DND-41 (cell line): ENCODE measurements around the gene CD69.

Experiments used
- ATAC-seq: fragments of 200-7000 bp; cut with Tn5 transposase; 3 replicates; pipeline ENCODE4 v1.9.1; 2021; ENCODE audit warnings: low read depth; ENCODE audit not compliant: insufficient read depth
- DNase-seq: peaks from one replicate; pipeline ENCODE4 v3.0.0-alpha.2; 2020
- H2AFZ ChIP-seq: 2 replicates; pipeline ENCODE4 v1.6.0; 2012; ENCODE audit warnings: low read depth, low read length
- H3K27ac ChIP-seq: 2 replicates; pipeline ENCODE4 v1.5.1; 2012; ENCODE audit warnings: low read length, inconsistent platforms
- H3K27me3 ChIP-seq: fragments of 200-600 bp; sonication (generic); 2 replicates; pipeline ENCODE4 v1.6.0; 2012; ENCODE audit warnings: low read length, mild to moderate bottlenecking, inconsistent platforms; ENCODE audit not compliant: insufficient read depth, poor library complexity
- H3K36me3 ChIP-seq: 2 replicates; pipeline ENCODE4 v1.5.1; 2012; ENCODE audit warnings: low read length, inconsistent platforms; ENCODE audit not compliant: insufficient read depth
- H3K4me1 ChIP-seq: 2 replicates; pipeline ENCODE4 v1.5.1; 2012; ENCODE audit warnings: mild to moderate bottlenecking, low read length; ENCODE audit not compliant: insufficient read depth
- H3K4me2 ChIP-seq: 2 replicates; pipeline ENCODE4 v1.6.0; 2012; ENCODE audit warnings: mild to moderate bottlenecking, moderate library complexity, low read length, inconsistent platforms; ENCODE audit not compliant: insufficient read depth
- H3K4me3 ChIP-seq, 2 experiments: fragments of 200-600 bp in 1 of 2; shearing (Covaris generic) in 1 of 2; 2 replicates each; pipeline ENCODE4 v1.5.1; 2012 to 2016; ENCODE audit warnings: inconsistent platforms in 2 of 2, low read length in 2 of 2, mild to moderate bottlenecking in 2 of 2, low read depth in 1 of 2, moderate library complexity in 1 of 2
- H3K79me2 ChIP-seq: 2 replicates; pipeline ENCODE4 v1.6.0; 2012; ENCODE audit warnings: low read length, inconsistent platforms; ENCODE audit not compliant: insufficient read depth
- H3K9ac ChIP-seq: 2 replicates; pipeline ENCODE4 v1.6.0; 2012; ENCODE audit warnings: low read depth, mild to moderate bottlenecking, inconsistent platforms, low read length, moderate library complexity
- H3K9me3 ChIP-seq: 2 replicates; pipeline ENCODE4 v1.5.1; 2012; ENCODE audit warnings: low read length, moderate library complexity, mild to moderate bottlenecking, inconsistent platforms; ENCODE audit not compliant: insufficient read depth, severe bottlenecking
- H4K20me1 ChIP-seq: 2 replicates; pipeline ENCODE4 v1.6.0; 2012; ENCODE audit warnings: low read length; ENCODE audit not compliant: insufficient read depth
- EZH2 ChIP-seq: IDR thresholded peaks from 3 replicates; pipeline ENCODE4 v1.6.1; 2012; ENCODE audit warnings: borderline replicate concordance, low read depth, mild to moderate bottlenecking, moderate library complexity, low read length, inconsistent platforms; ENCODE audit not compliant: severe bottlenecking
- TF ChIP-seq, protein P1 (sequence below): IDR thresholded peaks from 2 replicates; pipeline ENCODE4 v1.5.1; 2012; ENCODE audit warnings: borderline replicate concordance, low read length, moderate library complexity, mild to moderate bottlenecking; ENCODE audit not compliant: poor library complexity, severe bottlenecking; ENCODE audit errors: extremely low read depth

Gene CD69

DNA sequence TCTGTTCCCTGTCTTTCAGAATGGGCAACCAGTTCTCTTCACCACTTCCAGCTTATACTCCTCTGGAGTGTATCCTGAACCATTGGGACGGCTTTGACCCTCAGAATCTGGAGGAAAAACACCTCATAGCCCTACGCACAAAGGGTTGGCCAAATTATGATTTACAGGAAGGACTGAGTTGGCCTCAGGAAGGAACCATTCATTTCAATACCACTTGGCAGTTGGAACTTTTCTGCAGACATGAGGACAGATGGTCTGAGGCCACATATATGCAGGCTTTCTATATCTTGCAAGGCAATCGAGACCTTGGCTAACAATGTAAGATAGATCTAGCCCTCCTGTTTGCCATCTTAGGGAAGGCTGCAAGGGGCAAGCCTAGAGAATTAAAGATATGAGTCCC lies 51.8 kb downstream of the CD69 start:
- H3K9ac ChIP-seq: no peak overlapping the region
- H2AFZ ChIP-seq: peak overlapping the region; percentile 2; the same call in 1 of the 2 replicates
- H3K79me2 ChIP-seq: no peaks in the 10 kb centered on the region
- DNase-seq (no peak), ATAC-seq (no peak)
- no peaks in the 10 kb centered on the region for H3K36me3 ChIP-seq
- no peaks in the 10 kb centered on the region for H3K27me3 ChIP-seq
- no peaks in the 10 kb centered on the region for H4K20me1 ChIP-seq
- TF ChIP-seq, protein P1, sequence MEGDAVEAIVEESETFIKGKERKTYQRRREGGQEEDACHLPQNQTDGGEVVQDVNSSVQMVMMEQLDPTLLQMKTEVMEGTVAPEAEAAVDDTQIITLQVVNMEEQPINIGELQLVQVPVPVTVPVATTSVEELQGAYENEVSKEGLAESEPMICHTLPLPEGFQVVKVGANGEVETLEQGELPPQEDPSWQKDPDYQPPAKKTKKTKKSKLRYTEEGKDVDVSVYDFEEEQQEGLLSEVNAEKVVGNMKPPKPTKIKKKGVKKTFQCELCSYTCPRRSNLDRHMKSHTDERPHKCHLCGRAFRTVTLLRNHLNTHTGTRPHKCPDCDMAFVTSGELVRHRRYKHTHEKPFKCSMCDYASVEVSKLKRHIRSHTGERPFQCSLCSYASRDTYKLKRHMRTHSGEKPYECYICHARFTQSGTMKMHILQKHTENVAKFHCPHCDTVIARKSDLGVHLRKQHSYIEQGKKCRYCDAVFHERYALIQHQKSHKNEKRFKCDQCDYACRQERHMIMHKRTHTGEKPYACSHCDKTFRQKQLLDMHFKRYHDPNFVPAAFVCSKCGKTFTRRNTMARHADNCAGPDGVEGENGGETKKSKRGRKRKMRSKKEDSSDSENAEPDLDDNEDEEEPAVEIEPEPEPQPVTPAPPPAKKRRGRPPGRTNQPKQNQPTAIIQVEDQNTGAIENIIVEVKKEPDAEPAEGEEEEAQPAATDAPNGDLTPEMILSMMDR: no peak
- TF ChIP-seq EZH2: no peak
- no peaks in the 10 kb centered on the region for H3K9me3 ChIP-seq
- no peak overlapping the region for H3K27ac ChIP-seq
- H3K4me1 ChIP-seq: peaks cover 19% of the 10 kb centered on the region
- no peak overlapping the region for H3K4me2 ChIP-seq
- H3K4me3 ChIP-seq: no peak overlapping the region

- H4K20me1 ChIP-seq: no peaks in the 10 kb centered on the region
- no peak overlapping the region for H3K4me3 ChIP-seq
- TF ChIP-seq EZH2: no peak
- TF ChIP-seq, protein P1: peak; percentile 92
- DNase-seq (peak; percentile 76), ATAC-seq (peak; percentile 92)
- H3K79me2 ChIP-seq: no peaks in the 10 kb centered on the region
- no peaks in the 10 kb centered on the region for H3K27me3 ChIP-seq
- H3K9me3 ChIP-seq: no peaks in the 10 kb centered on the region
- H3K4me2 ChIP-seq: peak overlapping the region; percentile 10; the same call in 1 of the 2 replicates
- H3K4me1 ChIP-seq: peaks cover 20% of the 10 kb centered on the region
- no peak overlapping the region for H3K9ac ChIP-seq
- H3K36me3 ChIP-seq: no peaks in the 10 kb centered on the region
- peak overlapping the region; percentile 69 for H3K27ac ChIP-seq
- H2AFZ ChIP-seq: peak overlapping the region; percentile 72
Observed at GRCh38 chr12:9707864-9708808, 52.6 kb downstream of the CD69 start.

- no peak overlapping the region for H3K9ac ChIP-seq
- H3K4me2 ChIP-seq: no peak overlapping the region
- no peak for TF ChIP-seq EZH2
- TF ChIP-seq, protein P1: no peak
Observed at GRCh38 chr12:9707356-9707755, 53.3 kb downstream of the CD69 start.

More at GRCh38 chr12:9707356-9707755, 53.3 kb downstream of the CD69 start:
- H3K27me3 ChIP-seq: no peaks in the 10 kb centered on the region
- H3K79me2 ChIP-seq: no peaks in the 10 kb centered on the region
- H2AFZ ChIP-seq: 0 out of 2 replicates have a peak overlapping the region, but pooled peaks have one; percentile 72
- H4K20me1 ChIP-seq: no peaks in the 10 kb centered on the region
- no peak overlapping the region for H3K27ac ChIP-seq
- no peak overlapping the region for H3K4me3 ChIP-seq
- no peak for ATAC-seq
- peak; percentile 20 for DNase-seq
- peaks cover 28% of the 10 kb centered on the region for H3K4me1 ChIP-seq
- no peaks in the 10 kb centered on the region for H3K9me3 ChIP-seq
- no peaks in the 10 kb centered on the region for H3K36me3 ChIP-seq
